ENCODE results near the gene ANKS4B. TPM values are rescaled to one million over a fixed set of nuclear protein-coding genes. Genes with fewer than 3 reads are reported as not detected.

Gene ANKS4B
- polyA plus RNA-seq, 1 donor from 2014 or later: not detected

- H3K4me3 ChIP-seq (ENCODE audit: low read length): no peak overlapping the region
- H3K79me2 ChIP-seq (replicated peaks; ENCODE audit: insufficient read depth, low read length): no peaks in the 10 kb centered on the region
- H3K9ac ChIP-seq (ENCODE audit: low read length): no peak overlapping the region
- H3K9me2 ChIP-seq (ENCODE audit: insufficient read depth, low read length): no peaks in the 10 kb centered on the region
- H3K36me3 ChIP-seq (ENCODE audit: insufficient read depth, low read length): no peaks in the 10 kb centered on the region
- H3K27ac ChIP-seq (ENCODE audit: low read length): no peak overlapping the region
- H3K27me3 ChIP-seq (ENCODE audit: insufficient read depth, low read depth, low read length): no peaks in the 10 kb centered on the region
- H4K20me1 ChIP-seq (ENCODE audit: insufficient read depth): no peaks in the 10 kb centered on the region
- H2AFZ ChIP-seq (ENCODE audit: low read depth, low read length): no peak overlapping the region
- no peak for TF ChIP-seq EZH2 (IDR thresholded peaks at IDR 0.05; ENCODE audit: borderline replicate concordance, insufficient read depth, low read length, poor library complexity, severe bottlenecking)
- TF ChIP-seq MXI1 (conservative IDR thresholded peaks at IDR 0.05; ENCODE audit: poor library complexity, severe bottlenecking): no peak
- no peak for TF ChIP-seq POLR2AphosphoS5 (IDR thresholded peaks at IDR 0.05)
- no peak for TF ChIP-seq EP300 (conservative IDR thresholded peaks at IDR 0.05; ENCODE audit: poor library complexity, severe bottlenecking)
- no peak for TF ChIP-seq TAF1 (IDR thresholded peaks at IDR 0.05; ENCODE audit: low read depth)
- TF ChIP-seq SMC3 (conservative IDR thresholded peaks at IDR 0.05; ENCODE audit: poor library complexity): no peak
- TF ChIP-seq RAD21 (conservative IDR thresholded peaks at IDR 0.05): no peak
- TF ChIP-seq REST (IDR thresholded peaks at IDR 0.05; ENCODE audit: borderline replicate concordance): no peak
- no peak for TF ChIP-seq CTCF (IDR thresholded peaks at IDR 0.05; ENCODE audit: poor library complexity, severe bottlenecking)
- no peaks in the 10 kb centered on the region for H3F3A ChIP-seq (ENCODE audit: insufficient read depth, low read length, poor library complexity, severe bottlenecking)
- no peak overlapping the region for H3K4me2 ChIP-seq (ENCODE audit: low read length)
- H3K9me3 ChIP-seq (ENCODE audit: low read length): no peaks in the 10 kb centered on the region
Observed at GRCh38 chr16:21265104-21265837, 31.8 kb downstream of the ANKS4B start.

- Histone ChIP-seq H3K4me3 (ENCODE audit: low read length) (no peak overlapping the region), H3K9me3 (ENCODE audit: low read length) (no peaks in the 10 kb centered on the region), H3K9me2 (ENCODE audit: insufficient read depth, low read length) (no peaks in the 10 kb centered on the region), H3K4me2 (ENCODE audit: low read length) (no peak overlapping the region), H3F3A (ENCODE audit: insufficient read depth, low read length, poor library complexity, severe bottlenecking) (no peaks in the 10 kb centered on the region), H3K36me3 (ENCODE audit: insufficient read depth, low read length) (no peaks in the 10 kb centered on the region), H3K27me3 (ENCODE audit: insufficient read depth, low read depth, low read length) (no peaks in the 10 kb centered on the region), H2AFZ (ENCODE audit: low read depth, low read length) (no peak overlapping the region), H3K27ac (ENCODE audit: low read length) (no peak overlapping the region), H3K79me2 (replicated peaks; ENCODE audit: insufficient read depth, low read length) (no peaks in the 10 kb centered on the region), H4K20me1 (ENCODE audit: insufficient read depth) (no peaks in the 10 kb centered on the region), H3K9ac (ENCODE audit: low read length) (no peak overlapping the region)
- no peak for TF ChIP-seq EZH2 (IDR thresholded peaks at IDR 0.05; ENCODE audit: borderline replicate concordance, insufficient read depth, low read length, poor library complexity, severe bottlenecking)
- no peak for TF ChIP-seq MXI1 (conservative IDR thresholded peaks at IDR 0.05; ENCODE audit: poor library complexity, severe bottlenecking)
- TF ChIP-seq TAF1 (IDR thresholded peaks at IDR 0.05; ENCODE audit: low read depth): no peak
- TF ChIP-seq EP300 (conservative IDR thresholded peaks at IDR 0.05; ENCODE audit: poor library complexity, severe bottlenecking): no peak
- TF ChIP-seq SMC3 (conservative IDR thresholded peaks at IDR 0.05; ENCODE audit: poor library complexity): no peak
- TF ChIP-seq CTCF (IDR thresholded peaks at IDR 0.05; ENCODE audit: poor library complexity, severe bottlenecking): no peak
- no peak for TF ChIP-seq REST (IDR thresholded peaks at IDR 0.05; ENCODE audit: borderline replicate concordance)
- TF ChIP-seq RAD21 (conservative IDR thresholded peaks at IDR 0.05): no peak
Observed at GRCh38 chr16:21267298-21267697, 33.8 kb downstream of the ANKS4B start.
